Right ventricle myocardium inferior (tissue), 1 donor: ENCODE data around the gene C4orf50. TPM values are rescaled to one million over a fixed set of nuclear protein-coding genes. Genes with fewer than 3 reads are reported as not detected.

Experiments
- ATAC-seq: fragments of 200-7000 bp; cut with Tn5 transposase; one replicate; pipeline ENCODE4 v1.9.1; 2020; ENCODE audit warnings: mild to moderate bottlenecking, moderate library complexity
- DNase-seq: peaks from one replicate; pipeline ENCODE4 v3.0.0; 2021; ENCODE audit errors: missing footprints
- intact Hi-C: fragments of 100-400 bp; cut with DNase I; formaldehyde crosslinking; loops from one replicate; pipeline ENCODE4 v1.11.0; 2022
- long read RNA-seq: library from polyadenylated mRNA; unstranded; transcript quantifications from one replicate; pipeline ENCODE4 v2.0.0, GENCODE V29; 2021
- total RNA-seq: library from RNA; stranded (reverse); fragmentation: NEBNext Ultra II Directional; extraction: Animal tissue kit (Norgen Biotek cat#: 25700); gene quantifications from one replicate; pipeline ENCODE4 v1.2.1, GENCODE V29; 2021
- donor health status: DM: no; HTN: yes; CAD: no; lungs with severe emphysema.

C4orf50 gene
- total RNA-seq, result not detected
- long read RNA-seq, result 0 reads

- DNase-seq (no peak), ATAC-seq (no peak)
- intact Hi-C loops, result no loop called here
Measured at GRCh38 chr4:6018331-6018730, at the start of gene C4orf50. Gene C4orf50 (minus strand): TSS chr4:6018431.

- no peak for ATAC-seq
- DNase-seq, result no peak
Measured at GRCh38 chr4:6065934-6066590, 47.8 kb upstream of the C4orf50 start.

GRCh38 chr4:6065166-6065565, 46.9 kb upstream of the C4orf50 start:
- ATAC-seq (no peak), DNase-seq (no peak)
- intact Hi-C loops, result no loop called here

More at GRCh38 chr4:6065934-6066590, 47.8 kb upstream of the C4orf50 start:
- intact Hi-C loops, result no loop called here

DNA sequence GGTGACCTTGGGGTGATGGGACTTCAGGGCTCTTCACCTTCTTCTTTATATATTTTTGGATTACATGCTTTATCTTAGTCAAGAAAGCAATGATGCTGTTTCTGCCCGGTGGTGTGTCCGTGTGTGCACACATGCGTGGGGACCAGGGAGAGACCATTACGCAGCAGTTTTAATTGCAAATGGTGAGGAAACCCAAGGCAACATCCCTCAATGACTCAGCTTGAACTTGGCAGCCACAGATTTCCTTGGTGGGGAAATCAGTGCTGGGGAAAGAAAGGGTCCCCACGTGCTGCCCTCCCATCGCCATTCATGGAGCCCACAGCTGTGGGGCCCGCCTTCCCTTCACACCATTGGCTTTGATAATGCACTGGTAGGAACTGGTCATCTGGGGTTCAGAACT, 46.2 kb upstream of the C4orf50 start:
- DNase-seq (no peak), ATAC-seq (no peak)
- intact Hi-C loops, result no loop called here

DNA sequence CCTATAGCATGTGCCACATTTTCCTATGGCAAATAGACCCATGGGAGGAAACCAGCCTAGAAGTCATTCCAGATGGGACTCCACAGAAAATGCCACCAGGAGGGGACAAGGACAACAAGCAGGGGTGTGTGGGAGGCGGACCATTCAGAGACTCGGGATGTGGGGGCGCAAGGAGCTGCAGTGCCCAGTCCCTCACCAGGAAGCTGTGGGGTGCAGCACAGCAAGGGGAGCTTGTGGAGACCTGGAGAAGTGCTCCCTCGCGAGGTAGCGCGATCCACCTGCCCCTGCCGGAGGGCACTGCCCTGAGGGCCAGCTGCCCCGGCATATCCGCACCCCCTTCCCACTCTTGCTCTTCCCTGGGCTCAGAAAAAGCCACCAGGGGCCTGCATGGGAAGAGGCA, 45.5 kb upstream of the C4orf50 start:
- intact Hi-C loops, result no loop called here
- ATAC-seq (no peak), DNase-seq (no peak)

DNA sequence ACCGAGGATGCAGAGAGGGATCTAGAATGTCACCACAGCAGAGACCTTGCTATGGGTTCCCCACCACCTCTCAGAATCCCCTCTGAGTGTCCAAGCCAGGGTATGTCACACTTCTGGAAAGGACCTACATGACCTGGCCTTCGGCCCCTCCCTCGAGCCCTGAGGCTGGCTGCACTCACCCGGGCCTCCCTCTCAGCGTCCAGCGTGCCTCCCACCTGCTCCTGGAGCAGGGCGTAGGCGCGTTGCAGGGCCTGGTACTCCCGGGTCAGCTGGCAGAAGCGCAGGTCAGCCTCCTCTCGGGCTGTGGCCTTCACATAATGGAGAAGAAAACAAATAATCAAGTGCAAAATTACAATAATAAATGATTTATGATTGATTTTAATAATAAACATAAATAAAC, 43.9 kb upstream of the C4orf50 start:
- DNase-seq (no peak), ATAC-seq (no peak)
- intact Hi-C loops, result no loop called here

DNA sequence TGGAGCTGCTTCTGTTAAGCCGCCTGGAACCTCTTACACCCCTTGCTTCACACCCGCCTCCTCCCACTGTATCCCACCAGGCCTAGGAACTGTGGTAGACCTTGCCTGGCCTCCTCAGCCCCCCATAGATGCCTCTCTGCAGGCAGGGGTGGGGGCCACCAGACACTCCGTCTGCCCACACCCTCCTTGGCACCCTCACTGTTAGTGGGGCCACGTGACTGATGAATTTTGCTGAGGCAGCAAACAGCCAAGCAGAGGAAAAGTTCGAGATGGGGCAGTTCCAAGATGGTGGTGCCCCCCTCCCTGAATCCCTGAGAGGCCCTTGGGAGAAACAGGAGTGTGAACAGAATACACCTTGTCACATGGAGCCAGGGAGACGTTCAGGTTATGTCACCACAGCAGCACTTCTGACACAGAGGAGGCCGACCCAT, 41.2 kb upstream of the C4orf50 start:
- intact Hi-C loops, result no loop called here
- DNase-seq, result no peak
- ATAC-seq, result no peak

DNA sequence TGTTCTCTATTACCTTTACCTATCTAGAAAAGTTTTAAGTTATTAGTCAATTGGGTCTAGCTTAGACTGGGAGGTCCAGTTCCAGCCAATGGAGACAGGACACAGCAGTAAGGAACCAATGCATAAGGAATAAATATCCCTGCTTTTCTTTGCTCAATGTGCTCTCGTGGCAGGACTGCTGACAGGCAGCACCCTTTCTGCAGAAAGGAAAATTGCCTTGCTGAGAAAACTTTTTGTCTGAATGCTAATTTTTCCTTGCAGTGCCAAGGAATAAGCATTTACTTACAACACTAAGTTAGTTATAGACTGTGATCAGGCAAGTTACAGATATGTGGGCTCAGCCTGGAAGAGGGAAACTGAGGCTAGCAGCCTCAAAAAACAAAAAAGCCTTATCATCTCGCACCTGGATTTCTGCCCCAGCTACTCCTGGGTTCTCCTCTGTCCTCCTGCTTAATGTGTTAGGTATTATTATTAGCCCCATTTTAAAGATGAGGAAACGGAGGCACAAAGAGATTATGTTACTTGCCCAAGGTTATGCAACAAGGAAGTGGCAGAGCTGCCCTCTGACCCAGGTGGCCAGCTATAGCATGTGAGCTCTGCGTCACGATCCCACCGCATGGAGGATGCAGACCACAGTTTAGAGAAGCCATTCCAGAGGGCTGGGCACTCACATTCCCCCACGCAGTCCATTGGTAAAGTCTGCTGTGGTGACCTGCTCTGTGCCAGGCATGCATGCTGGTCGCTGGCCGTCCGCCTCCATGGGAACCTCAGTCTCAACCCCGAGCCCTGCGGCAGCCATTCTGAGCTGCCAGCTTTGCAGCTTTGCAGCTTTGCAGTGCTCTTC, 40.5 kb upstream of the C4orf50 start:
- ATAC-seq (no peak), DNase-seq (no peak)
- intact Hi-C loops, result no loop called here

DNA sequence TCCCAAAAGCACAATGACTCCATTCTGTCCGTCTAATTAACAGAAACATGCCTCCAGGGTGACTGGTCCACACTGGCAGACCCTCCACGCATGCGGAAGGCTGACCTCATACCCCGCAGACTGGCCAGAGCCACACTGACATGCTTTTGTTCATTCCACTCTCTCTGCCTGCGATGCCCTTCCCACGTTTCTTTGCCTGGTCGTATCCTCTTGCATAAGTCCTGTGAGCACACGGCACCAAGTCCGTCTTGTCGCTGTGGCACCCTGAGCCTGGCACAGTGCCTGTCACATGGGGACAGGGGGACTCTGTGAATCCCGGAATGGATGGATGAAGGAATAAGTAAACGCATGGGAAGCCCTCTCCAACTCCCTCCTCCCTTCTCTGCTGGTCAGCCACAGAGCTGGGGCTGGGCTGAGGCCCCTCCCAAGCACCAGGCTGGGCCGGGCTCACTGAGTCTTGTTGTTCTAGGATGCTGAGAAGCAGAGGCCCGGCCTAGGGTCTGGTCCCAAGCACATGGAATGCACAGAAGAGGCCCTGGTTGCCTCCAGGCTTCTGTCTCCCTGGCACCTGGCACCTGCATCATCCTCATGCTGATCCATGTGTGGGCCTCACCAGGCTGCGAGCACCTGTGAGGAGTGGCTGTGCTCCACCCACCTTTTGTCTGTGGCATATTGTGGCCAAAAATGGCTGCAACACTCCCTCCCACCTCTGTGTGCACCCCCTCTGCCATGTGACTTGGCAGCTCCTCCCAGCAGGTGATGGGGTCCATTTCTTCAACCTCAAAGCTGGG, 38.9 kb upstream of the C4orf50 start:
- intact Hi-C loops, result no loop called here
- ATAC-seq (no peak), DNase-seq (no peak)

GRCh38 chr4:6055436-6055835, 37.2 kb upstream of the C4orf50 start:
- DNase-seq, result no peak

GRCh38 chr4:6055030-6055429, 36.8 kb upstream of the C4orf50 start:
- DNase-seq (no peak), ATAC-seq (no peak)
- intact Hi-C loops, result no loop called here

More at GRCh38 chr4:6055436-6055835, 37.2 kb upstream of the C4orf50 start:
- intact Hi-C loops, result no loop called here
- ATAC-seq, result no peak

DNA sequence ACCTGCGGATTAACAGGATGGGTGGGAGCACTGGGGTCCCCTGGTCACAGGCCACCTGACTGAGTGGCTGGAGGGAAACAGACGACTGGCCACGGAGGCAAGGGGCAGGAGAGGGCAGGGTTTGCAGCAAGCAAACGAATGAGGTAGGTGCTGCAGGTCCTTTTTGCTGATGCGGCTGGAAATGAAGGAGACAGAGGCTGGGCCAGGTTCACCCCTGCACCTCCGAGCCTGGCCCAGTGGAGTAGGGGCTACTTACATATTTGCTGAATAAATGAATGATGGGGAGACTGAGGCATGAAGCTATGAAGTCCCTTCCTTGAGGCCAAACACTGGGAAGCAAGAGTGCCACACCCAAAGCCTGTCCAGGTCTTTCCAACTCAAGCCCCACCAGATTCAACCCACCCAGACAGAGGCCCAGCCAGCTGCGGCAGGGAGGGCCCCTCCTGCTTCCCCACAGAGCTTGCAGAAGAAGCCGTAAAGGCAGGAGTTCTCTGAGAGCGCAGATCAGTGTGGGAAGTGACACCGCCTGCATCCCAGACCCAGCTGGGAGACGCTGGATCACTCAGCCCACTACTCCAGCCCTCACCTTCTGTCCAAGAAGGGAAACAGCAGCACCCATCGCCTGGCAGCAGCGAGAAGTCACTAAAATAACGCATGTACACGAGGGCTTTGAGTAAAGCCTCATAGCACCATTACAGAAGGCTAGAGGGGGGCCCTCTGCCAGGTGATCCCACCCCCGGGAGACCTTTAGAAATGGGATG, 36.1 kb upstream of the C4orf50 start:
- no peak for DNase-seq
- ATAC-seq, result no peak
- intact Hi-C loops, result no loop called here

DNA sequence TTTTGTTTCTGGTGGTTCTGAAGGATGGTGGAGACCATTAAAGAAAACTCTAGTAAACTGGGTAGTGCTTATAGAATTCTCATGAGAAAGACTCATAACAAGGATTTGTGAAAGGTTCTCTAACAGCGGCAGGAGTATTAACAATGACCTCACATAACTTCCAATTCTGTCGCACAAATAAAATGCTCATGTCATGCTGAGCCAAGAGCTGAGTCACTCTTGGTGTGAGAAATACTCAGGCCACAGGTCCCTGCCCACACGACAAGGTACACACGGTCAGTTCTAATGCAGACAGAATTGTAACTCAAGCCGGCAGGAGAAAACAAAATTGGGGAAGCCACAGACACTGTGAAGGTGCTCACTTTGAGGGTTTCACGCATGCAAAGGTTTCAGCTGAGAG, 34.4 kb upstream of the C4orf50 start:
- DNase-seq (no peak), ATAC-seq (no peak)
- intact Hi-C loops, result no loop called here

DNA sequence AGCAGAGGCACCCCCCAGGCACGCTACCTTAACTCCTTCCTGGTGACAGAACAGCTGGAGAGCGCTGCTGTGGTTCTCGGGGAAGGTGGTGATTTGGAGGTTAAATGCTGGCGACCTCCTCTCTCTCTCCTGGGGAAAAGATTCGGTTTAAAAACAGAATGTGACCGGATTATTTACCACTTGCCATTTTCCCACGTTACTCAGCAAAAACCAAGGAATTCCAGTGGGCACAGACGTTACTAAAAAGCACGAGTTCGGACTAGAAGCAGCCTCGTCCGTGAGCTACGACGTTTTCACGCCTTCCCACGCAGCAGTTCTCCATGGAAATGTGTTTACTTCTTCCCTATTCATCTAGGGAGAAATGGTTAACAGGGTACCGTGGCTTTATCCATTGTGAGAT, 32.3 kb upstream of the C4orf50 start:
- intact Hi-C loops, result no loop called here
- ATAC-seq (no peak), DNase-seq (no peak)

GRCh38 chr4:6049985-6050384, 31.8 kb upstream of the C4orf50 start:
- ATAC-seq, result peak; percentile 37
- no peak for DNase-seq
- intact Hi-C loops, result no loop called here

DNA sequence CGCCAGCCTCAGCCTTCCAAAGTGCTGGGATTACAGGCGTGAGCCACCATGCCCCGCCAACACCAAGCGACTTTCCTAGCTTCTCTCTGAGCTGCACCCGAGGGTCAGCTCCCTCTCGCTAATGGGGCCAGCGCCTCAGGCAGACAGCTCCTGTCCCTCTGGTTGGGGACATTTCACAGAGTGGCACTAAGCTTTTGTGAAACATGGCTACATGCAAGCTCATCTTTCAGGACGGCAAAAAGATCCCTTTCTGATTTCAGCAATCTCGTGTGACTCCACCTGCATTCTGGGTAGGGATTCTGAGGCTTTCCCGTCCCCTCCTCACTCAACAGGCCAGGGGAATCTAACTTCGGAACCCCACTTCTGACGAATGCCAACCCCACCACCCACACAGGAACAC, 31.0 kb upstream of the C4orf50 start:
- ATAC-seq (no peak), DNase-seq (no peak)
- intact Hi-C loops, result no loop called here

GRCh38 chr4:6048537-6048936, 30.3 kb upstream of the C4orf50 start:
- intact Hi-C loops, result no loop called here
- no peak for DNase-seq

DNA sequence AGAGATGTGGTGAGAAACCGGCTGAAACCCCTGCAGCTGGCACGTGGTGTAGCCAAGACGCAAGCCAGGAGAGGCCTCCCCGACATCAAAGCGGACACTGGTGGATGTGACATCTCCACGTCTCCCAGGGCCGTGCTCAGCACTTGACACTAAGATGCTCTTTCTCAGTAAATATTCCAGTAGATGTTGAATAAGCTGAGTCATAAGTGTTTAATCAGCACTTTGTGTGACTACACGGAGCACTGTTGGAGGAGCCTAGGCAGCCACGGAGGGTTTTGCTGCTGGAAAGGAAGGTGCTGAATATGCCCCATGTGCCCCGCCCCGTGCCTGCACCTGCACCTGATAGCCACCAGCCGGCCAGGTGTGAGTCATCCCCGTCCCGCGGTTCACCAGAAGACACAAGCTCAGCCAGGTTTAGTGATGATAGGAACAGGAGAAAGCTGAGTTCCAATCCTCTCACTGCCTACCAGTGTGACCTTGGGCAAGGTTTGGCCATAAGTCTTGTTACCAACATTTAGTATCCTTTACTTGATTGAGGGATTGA, 29.0 kb upstream of the C4orf50 start:
- intact Hi-C loops, result no loop called here
- DNase-seq (no peak), ATAC-seq (no peak)

More at GRCh38 chr4:6048537-6048936, 30.3 kb upstream of the C4orf50 start:
- ATAC-seq, result no peak
